Hematopoietic multipotent progenitor cell treated with erythropoietin and hydrocortisone succinate and interleukin-3 and kit ligand, for 6 days (in vitro differentiated cells): ENCODE data around the gene CCT5.
"Not testable (repeated sequence)": the region's sequence is repeated elsewhere in the genome, so short reads cannot be mapped to it uniquely, and the experiment has no call there.

Source experiments
- DNase-seq: peaks from one replicate; pipeline ENCODE4 v3.0.0-alpha.2; 2015

Gene CCT5

DNA sequence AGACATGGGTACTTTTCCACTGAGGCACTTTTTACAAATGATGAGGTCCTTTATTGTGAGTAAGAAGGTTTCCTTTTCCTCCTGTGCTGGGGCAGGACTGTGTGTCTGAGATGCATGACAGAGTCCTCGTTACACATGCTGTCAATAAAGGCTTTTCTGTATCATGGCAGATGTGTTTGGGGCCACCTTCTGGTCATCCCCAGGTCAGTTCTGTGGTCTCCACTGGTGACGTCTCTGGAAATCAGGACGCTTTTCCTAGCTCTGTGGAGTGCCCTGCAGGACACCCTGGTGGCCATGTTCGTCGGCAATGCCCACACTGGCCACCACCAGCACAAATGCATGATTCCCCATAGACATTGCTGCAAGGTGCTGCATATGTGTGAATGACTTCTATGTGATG lies 54.9 kb downstream of the CCT5 start:
- DNase-seq: no peak

DNA sequence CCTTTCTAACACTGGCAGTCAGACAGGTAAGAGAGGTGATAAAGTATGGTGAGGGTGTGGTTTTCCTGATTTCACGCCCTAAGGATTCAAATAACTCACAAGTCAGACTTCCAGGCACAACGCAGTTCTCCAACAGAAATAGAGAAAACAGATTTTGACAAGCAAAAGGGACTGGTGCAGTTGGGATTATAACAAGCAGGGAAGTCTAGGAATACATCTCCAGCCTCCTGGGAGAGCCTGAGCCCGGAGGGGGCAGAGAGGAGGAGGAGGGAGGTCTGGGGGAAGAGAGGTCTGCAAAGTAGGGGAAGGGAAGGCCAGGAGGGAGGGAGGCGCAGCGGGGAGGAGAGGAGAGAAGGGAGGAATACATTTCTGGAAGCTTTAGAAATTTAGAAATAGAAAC lies 56.0 kb downstream of the CCT5 start:
- DNase-seq: no peak

DNA sequence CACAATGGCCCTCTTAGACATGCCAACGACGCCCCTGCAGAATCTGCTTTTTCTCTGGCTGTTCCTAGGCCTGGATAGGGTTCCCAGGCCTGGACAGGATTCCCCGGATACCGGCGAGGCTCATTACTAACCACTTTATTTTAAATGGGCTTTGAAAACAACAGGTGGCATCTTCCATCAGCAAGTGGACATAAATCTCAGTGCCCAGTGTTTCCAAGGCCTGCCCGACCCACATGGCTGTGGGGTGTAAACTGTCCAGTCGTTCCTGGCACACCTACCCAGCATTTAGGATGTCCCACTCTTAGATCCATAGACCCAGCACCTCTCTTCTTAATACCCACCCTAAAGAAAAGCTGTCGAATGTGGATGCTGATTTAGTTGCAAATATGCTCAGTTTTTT lies 56.7 kb downstream of the CCT5 start:
- DNase-seq: no peak

DNA sequence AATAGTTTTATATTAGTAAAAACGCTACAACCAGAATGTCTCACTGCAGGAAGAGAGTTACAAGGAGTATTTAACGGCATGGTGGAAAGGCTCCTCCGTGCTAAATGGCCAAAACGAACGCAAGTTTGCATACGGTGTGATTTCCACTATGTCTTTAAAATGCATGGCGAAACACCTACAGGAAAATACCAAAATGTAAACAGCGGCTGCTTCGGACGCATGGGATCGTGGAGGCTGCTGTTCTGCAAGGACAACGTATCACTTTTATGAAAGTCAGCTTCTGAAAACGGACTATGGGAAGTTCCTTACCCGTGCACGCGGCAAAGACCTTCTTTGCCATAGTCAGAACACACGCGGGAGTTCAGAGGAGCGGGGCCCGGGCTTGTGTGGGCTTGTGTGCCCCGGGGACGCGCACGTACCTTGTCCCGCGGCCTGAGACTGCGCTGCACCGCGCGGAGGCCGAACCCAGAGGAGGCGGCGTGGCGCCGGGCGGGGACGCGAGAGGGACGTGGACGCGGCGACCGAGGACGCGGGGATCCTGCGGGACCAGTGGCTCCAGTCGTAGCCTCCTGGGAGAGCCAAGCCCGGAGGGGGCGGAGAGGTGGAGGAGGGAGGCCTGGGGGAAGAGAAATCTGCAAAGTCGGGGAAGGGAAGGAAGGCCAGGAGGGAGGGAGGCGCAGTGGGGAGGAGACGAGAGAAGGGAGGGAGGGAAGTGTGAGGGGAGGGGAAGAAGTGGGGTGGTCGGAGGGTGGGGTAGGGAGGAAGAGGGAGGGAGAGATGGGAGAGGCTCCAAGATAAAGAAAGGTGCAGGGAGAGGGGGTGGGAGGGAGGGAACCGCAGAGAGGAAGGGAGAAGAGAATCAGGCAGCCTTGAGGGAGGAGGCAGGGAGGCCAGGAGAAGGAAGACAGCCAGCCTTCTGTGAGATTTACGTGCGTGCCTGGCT lies 57.4 kb downstream of the CCT5 start, which contains the start of gene CMBL:
CMBL (minus strand) TSS at position 697 of the 943 bp plus-strand sequence. CDS start 17,140 bp downstream, outside the sequence.
- DNase-seq: peak; percentile 80

DNA sequence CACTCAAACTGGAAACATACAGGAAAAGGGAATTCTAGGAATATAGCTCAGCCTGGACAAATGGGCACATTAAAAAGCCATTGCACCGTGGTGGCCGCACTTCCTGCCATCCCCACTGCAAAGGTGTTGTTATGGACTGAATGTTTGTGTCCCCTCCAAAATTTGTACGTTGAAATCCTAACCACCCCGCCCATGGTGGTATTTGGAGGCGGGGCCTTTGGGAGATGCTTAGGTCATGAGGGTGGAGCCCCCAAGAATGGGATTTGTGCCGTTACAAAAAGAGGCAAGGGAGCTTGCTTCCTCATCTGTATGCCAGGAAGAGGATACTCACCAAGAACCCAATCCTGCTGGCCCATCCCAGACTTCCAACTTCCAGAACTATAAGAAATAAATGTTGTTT lies 58.8 kb downstream of the CCT5 start:
- DNase-seq: no peak

DNA sequence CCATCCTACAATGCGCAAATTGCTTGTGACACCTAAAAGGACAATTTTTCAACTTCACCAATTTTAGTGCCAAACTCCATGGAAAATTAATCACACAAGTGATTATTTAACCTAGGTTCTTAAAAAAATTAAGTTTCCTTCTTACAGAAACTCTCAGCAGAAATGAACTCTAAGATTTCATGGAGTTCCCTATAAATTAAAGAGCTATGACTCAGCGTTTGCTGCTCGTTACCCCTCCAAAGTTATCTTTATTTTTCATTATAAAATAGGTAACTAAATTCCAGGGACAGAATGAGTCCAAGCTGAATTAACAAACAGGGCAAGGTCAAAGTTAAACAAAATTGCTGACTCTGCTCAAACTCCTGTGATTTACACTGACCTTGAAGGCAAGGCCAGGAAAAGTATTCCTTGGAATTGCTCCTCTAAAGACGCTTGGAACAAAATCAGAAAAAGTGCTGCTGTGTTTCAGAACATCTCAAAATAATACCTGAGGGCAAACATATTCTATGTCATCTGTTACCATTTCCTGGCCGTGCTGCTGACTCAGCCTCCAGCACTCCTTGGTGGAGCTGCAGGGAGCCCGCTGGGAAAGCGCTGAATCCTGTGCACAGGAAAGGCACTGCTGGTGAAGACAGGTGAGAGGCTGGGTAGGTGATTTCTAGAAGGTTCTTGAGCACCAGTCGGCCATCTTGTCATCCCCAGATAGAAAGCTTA lies 60.1 kb downstream of the CCT5 start:
- DNase-seq: no peak

DNA sequence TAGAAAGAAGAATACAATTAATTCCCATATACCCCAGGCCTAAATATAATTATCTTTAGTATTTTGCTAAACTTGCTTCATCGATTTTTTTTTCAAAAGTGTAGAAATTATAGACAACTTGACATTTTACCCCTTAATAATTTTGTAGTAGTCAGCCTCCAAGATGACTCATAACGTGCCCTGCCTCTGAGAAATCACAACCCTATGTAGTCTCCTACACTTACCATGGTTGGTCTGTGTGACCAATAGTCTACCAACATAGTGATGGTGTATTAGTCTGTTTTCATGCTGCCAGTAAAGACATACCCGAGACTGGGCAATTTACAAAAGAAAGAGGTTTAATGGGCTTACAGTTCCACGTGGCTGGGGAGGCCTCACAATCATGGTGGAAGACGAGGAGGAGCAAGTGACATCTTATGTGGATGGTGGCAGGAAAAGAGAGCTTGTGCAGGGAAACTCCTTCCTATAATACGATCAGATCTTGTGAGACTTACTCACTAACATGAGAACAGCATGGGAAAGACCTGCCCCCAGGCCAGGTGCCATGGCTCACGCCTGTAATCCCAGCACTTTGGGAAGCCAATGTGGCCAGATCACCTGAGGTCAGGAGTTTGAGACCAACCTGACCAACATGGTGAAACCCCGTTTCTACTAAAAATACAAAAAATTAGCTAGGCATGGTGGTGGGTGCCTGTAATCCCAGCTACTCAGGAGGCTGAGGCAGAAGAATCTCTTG lies 60.9 kb downstream of the CCT5 start:
- not testable (repeated sequence) for DNase-seq

DNA sequence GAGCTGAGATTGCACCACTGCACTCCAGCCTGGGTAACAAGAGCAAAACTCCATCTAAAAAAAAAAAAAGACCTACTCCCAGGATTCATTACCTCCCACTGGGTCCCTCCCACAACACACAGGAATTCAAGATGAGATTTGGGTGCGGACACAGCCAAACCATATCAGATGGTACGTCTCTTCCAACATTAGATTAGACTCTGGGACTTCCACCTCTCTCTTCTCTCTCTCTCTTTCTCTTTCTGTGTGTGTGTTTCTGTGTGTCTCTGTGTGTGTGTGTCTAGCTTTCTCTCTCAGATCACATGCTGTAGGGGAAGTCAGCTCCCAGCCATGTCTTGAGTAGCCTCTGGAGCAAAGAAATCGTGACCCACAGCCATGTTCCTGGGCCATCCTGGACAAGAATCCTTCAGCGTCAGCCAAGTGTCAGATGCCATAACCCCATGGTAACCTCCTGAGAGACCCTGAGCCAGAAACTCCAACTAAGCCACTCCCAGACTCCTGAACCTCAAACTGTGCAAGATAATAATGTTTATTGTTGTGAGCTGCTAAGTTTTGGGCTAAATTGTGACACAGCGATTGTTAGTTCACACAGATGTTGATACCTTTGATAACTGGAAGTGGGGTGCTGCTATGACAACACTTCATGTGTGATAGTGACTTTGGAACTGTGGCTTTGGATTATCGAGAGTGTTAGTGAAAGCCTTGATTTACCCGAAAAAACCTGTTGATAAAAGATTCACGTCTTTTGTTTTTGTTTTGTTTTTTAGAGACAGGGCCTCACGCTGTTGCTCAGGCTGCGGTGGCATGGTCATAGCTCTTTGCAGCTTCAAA lies 61.7 kb downstream of the CCT5 start:
- DNase-seq: no peak

DNA sequence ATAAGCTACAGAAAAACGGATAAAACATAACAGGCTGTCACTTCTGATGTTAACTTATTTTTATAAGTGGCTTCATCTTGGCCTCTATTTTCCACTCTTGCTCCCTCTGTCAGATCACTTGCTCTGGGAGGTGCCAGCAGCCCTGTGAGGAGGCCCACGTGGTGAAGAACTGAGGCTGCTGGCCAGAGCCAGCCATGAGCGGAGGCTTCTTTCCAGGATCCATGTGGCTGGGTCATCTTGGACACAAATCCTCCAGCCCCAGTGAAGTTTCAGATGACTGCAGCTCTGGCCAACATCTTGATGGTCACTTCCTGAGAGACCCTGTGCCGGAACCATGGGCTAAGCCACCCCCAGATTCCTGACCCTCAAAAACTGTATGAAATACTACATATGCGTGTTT lies 65.1 kb downstream of the CCT5 start:
- no peak for DNase-seq
